ENCODE results near the gene MXD1. TPM values are rescaled to one million over a fixed set of nuclear protein-coding genes. Genes with fewer than 3 reads are reported as not detected.
"Not testable (repeated sequence)": the region's sequence is repeated elsewhere in the genome, so short reads cannot be mapped to it uniquely, and the experiment has no call there.

The MXD1 gene
- total RNA-seq, 2 donors from 2014 or later = 3.6 to 4.6 TPM

DNA sequence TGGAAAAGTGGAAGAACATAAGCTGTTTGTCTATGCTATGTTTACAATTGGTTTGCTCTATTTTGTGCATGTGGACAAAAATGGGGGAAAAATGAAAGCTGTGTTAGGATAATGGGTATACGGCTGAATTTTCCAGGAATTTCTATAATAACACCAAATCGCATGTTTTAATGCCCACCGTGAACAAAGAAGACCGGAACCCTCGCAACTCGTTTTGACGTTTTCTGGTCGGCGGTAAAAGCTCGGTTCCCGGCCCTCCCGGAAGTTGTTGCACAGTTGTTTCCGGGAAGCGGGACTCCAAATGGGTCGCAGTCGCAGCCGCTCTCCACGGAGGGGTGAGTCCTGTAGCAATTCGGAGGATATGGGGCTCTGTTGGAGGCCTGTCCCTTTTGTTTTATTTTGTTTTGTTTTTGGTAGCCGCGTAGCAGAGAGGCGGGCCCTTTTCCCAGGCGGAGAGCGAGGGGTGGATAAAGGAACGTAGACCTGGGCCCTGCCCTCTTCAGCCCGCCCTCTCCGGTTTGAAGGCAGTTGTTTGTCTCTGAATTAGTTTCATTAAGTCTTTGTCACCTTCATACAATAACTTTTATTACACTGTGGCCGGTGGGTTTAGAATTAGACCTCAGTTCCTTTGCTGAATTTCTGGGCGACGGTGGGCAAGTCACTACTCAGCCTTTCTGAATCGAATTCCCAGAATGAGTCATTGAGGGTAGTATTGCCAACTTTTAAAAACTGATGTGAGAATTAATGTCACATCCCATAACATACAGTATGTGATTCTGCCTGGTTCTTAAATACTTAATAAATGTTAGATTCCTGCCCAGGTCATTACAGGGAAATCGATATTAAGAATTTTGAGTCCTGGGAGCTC, 21.0 kb upstream of the MXD1 start, which contains the start of gene SNRNP27:
TSS of gene SNRNP27 (plus strand) at position 273 of the 868 bp plus-strand sequence. CDS start at position 302, 29 bp downstream.
- TF ChIP-seq, protein P1, sequence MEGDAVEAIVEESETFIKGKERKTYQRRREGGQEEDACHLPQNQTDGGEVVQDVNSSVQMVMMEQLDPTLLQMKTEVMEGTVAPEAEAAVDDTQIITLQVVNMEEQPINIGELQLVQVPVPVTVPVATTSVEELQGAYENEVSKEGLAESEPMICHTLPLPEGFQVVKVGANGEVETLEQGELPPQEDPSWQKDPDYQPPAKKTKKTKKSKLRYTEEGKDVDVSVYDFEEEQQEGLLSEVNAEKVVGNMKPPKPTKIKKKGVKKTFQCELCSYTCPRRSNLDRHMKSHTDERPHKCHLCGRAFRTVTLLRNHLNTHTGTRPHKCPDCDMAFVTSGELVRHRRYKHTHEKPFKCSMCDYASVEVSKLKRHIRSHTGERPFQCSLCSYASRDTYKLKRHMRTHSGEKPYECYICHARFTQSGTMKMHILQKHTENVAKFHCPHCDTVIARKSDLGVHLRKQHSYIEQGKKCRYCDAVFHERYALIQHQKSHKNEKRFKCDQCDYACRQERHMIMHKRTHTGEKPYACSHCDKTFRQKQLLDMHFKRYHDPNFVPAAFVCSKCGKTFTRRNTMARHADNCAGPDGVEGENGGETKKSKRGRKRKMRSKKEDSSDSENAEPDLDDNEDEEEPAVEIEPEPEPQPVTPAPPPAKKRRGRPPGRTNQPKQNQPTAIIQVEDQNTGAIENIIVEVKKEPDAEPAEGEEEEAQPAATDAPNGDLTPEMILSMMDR (IDR thresholded peaks at IDR 0.05) = no peak
- TF ChIP-seq POLR2A (IDR thresholded peaks at IDR 0.05) = peak in 2 of 3 donors; percentile 76
- peak within 1 kb of the TSS; percentile 48 to 83 (median 76) for H3K27ac ChIP-seq
- no peaks in the 10 kb centered on the region for H3K9me3 ChIP-seq
- peak within 1 kb of the TSS; percentile 50 to 66 for H3K4me3 ChIP-seq
- H3K36me3 ChIP-seq (replicated peaks in 1 of 2; ENCODE audit: insufficient read depth in 1 of 2, low read depth in 2 of 2) = peaks cover 0 to 7% of the 10 kb centered on the region in 2 donors
- ATAC-seq = peak; percentile 92
- intact Hi-C loops (cut with DNase I) = no loop called here
- H3K27me3 ChIP-seq = no peaks in the 10 kb centered on the region
- peak; percentile 81 to 82 (median 82) for DNase-seq
- 0 to 1% methylated on average over 30 to 32 of the region's 32 CpGs for WGBS, 2 donors
- H3K4me1 ChIP-seq = peaks cover 16% of the 10 kb centered on the region

DNA sequence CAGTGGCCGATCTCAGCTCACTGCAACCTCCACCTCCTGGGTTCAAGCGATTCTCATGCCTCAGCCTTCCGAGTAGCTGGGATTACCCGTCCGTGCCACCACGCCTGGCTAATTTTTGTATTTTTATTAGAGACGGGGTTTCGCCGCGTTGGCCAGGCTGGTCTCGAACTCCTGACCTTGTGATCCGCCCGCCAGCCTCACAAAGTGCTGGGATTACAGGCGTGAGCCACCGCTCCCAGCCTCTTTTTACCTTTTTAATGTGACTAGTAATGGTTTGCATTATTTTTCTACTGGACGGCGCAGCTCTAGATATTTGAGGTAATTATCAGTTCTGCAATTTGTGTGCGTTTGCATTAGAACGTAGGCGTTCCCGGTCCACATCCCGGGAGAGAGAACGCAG, 20.2 kb upstream of the MXD1 start:
- H3K9me3 ChIP-seq; ATAC-seq; H3K27me3 ChIP-seq; intact Hi-C loops (cut with DNase I); DNase-seq; H3K36me3 ChIP-seq (replicated peaks in 1 of 2; ENCODE audit: insufficient read depth in 1 of 2, low read depth in 2 of 2): not testable (repeated sequence)
- 15 to 30% methylated on average over 23 of the region's 23 CpGs for WGBS, 2 donors
- H3K4me1 ChIP-seq = peaks cover 16% of the 10 kb centered on the region
- H3K27ac ChIP-seq = peak overlapping the region in 3 of 4 donors; percentile 71 to 83 (median 81)
- H3K4me3 ChIP-seq = peak overlapping the region; percentile 50 to 66

DNA sequence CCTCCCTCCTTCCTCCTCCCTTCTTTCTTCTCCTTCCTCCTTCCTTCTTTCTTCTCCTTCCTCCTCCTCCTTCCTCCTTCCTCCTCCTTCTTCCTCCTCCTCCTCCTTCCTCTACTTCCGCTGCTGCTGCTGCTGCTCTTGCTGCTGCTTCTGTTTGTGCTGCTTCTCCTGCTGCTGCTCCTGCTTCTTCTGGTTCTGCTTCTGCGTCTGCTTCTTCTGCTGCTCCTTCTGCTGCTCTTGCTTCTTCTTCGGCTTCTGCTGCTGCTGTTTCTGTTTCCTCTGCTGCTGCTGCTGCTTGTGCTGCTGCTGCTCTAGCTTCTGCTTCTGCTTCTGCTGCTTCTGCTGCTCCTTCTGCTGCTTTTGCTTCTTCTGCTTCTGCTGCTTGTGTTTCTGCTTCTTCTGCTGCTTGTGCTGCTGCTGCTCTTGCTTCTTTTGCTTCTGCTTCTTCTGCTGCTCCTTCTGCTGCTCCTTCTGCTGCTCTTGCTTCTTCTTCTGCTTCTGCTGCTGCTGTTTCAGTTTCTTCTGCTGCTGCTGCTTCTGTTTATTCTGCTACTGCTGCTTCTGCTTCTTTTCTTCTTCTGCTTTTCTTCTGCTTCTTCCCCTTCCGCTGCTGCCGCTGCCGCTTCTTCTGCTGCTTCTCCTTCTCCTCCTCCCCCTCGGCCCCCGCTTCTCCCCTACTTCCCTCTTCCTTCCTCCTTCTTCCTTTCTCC, 12.5 kb upstream of the MXD1 start:
- WGBS, 2 donors = 52 to 85% methylated on average over 8 of the region's 8 CpGs
- Histone ChIP-seq H3K36me3 (replicated peaks in 1 of 2; ENCODE audit: insufficient read depth in 1 of 2, low read depth in 2 of 2) (peaks cover 0 to 20% of the 10 kb centered on the region in 2 donors), H3K4me1 (no peaks in the 10 kb centered on the region), H3K27me3 (no peaks in the 10 kb centered on the region), H3K27ac (peak overlapping the region in 1 of 4 donors; percentile 3), H3K4me3 (no peak overlapping the region), H3K9me3 (no peaks in the 10 kb centered on the region)
- ATAC-seq (no peak), DNase-seq (peak in 1 of 4 donors; percentile 32)
- intact Hi-C loops (cut with DNase I) = loop anchor here (10.0 kb wide), 1 partner anchor 252 kb away; no protein-coding TSS in a partner anchor
- TF ChIP-seq, protein P1 (IDR thresholded peaks at IDR 0.05) = no peak
- TF ChIP-seq POLR2A (IDR thresholded peaks at IDR 0.05) = no peak

DNA sequence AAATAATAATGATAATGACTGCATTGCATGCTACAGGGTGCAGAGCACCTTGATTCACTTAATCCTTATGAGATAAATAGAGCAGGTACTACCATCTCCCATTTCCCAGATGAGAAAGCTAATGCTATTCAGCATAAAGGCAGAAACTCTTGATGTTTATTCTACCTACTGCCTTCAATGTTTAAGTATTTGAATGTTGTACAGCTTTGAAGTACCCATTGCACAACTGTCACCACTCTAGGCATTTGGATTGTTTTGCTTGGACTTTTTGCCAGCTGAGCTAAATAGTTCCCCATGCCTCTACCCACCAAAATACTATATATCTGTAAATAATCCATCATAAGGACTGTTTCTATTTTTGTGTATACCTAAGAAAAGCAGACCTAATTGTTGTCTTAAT, 7.7 kb upstream of the MXD1 start:
- TF ChIP-seq POLR2A (IDR thresholded peaks at IDR 0.05) = no peak
- TF ChIP-seq, protein P1 (IDR thresholded peaks at IDR 0.05) = no peak
- no peaks in the 10 kb centered on the region for H3K4me1 ChIP-seq
- no peak overlapping the region for H3K4me3 ChIP-seq
- intact Hi-C loops (cut with DNase I) = loop anchor here (10.0 kb wide), 1 partner anchor 248 kb away; no protein-coding TSS in a partner anchor
- DNase-seq (no peak), ATAC-seq (no peak)
- H3K9me3 ChIP-seq = no peaks in the 10 kb centered on the region
- H3K27me3 ChIP-seq = no peaks in the 10 kb centered on the region
- no peak overlapping the region for H3K27ac ChIP-seq
- H3K36me3 ChIP-seq (replicated peaks in 1 of 2; ENCODE audit: insufficient read depth in 1 of 2, low read depth in 2 of 2) = peaks cover 5 to 12% of the 10 kb centered on the region in 2 donors

DNA sequence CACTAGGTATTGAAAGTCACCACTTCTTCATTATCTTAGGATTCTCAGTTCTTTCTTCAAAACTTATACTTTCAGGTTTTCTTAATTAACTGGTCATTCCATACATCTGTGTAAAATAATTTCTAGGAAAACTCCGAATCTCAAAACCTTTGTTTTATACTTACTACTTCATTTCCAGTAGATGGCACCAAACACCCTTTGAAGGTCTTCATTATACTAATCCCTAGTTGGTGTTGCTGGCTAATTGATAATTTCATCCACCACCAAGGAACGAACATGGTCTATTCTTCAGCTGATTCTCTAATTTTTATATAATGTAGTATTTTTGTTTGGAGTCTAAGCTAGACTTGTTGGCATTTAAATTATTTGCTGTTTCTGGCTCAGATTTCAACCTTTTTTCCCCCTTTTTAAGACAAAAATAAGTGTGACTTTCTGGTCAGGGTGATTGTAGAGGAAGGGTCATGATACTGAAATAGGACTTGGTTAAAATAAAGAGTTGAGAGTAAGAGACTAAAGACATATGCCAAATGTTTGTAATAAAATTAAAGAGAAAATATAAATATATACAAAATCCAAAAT, 2.8 kb upstream of the MXD1 start:
- Histone ChIP-seq H3K4me3 (no peak overlapping the region), H3K27ac (peak overlapping the region in 2 of 4 donors; percentile 20 to 53), H3K27me3 (no peaks in the 10 kb centered on the region), H3K4me1 (peaks cover 19% of the 10 kb centered on the region), H3K36me3 (replicated peaks in 1 of 2; ENCODE audit: insufficient read depth in 1 of 2, low read depth in 2 of 2) (peaks cover 5 to 6% of the 10 kb centered on the region in 2 donors), H3K9me3 (no peaks in the 10 kb centered on the region)
- TF ChIP-seq, protein P1 (IDR thresholded peaks at IDR 0.05) = peak; percentile 28 to 77 (median 67)
- no peak for TF ChIP-seq POLR2A (IDR thresholded peaks at IDR 0.05)
- WGBS, 2 donors = 0% methylated on average over 2 of the region's 2 CpGs
- intact Hi-C loops (cut with DNase I) = no loop called here
- DNase-seq = peak in 1 of 4 donors; percentile 13
- ATAC-seq = no peak
